Measurements from ENCODE around the gene GTPBP2. TPM values are rescaled to one million over a fixed set of nuclear protein-coding genes. Genes with fewer than 3 reads are reported as not detected.

GTPBP2 gene
- total RNA-seq, 1 experiment from 2014 or later, result 72.2 TPM

DNA sequence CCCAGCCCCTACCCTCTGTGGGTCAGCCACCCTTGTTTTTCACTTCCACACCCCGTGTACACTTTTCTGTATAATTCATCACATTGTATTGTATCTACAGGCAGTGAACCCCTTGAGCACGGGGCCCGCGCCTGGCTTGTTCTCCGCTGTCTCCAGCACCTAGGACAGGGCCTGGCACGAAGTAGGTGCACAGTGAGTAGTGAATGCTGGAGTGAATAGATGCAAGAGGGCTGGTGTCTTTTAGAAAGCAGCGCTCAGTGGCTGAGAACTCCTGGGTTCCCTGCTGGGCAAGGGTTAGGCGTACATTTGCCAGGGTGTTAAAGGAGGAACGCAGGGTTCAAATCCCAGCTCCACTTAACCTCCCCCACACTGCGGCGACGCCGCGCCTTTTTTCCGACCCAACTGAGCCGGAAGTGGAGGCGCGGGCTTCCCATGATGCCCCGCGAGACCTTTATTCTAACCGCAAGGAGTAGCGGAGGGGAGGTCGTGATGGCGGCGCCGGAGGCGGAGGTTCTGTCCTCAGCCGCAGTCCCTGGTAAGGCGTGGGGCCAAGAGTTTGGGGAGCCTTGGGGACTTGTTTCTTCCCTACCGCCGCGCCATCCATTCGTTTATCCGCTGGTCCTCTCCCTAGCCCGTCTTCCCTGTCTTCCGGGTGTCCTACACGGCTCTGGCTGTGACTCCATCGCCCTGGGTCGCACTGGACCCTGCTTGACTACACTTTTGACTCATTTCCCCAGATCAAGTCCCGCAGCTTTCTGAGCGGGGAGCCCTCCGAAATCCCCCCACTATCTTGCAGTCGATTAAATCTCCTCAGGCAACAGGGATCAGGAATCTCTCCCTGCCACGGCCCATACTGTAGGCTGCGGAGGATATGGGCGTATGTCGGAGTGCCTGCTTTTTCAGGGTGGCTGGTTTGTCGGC is 6.6 kb upstream of the GTPBP2 start, which contains the start of gene MAD2L1BP:
TSS of gene MAD2L1BP (plus strand) at position 454 of the 921 bp plus-strand sequence. CDS start at position 490, 36 bp downstream.
- no peak within 1 kb of the TSS for H2BK5ac ChIP-seq (ENCODE audit: insufficient read length, low read length)
- H4K8ac ChIP-seq (replicated peaks; ENCODE audit: insufficient read length, low read depth, low read length), result no peak within 1 kb of the TSS
- DNase-seq, result peak; percentile 80
- H3K79me1 ChIP-seq (ENCODE audit: insufficient read depth, low read depth, low read length, poor library complexity, severe bottlenecking), result peaks cover 3% of the 10 kb centered on the region
- H3K9ac ChIP-seq (ENCODE audit: extremely low read depth, insufficient read length, low read length), result peak within 1 kb of the TSS; percentile 69
- no peak within 1 kb of the TSS for H4K91ac ChIP-seq (ENCODE audit: insufficient read length, low read depth, low read length)
- no peaks in the 10 kb centered on the region for H4K20me1 ChIP-seq (ENCODE audit: control insufficient read depth, insufficient read depth, insufficient read length)
- no peak within 1 kb of the TSS for H4K5ac ChIP-seq (ENCODE audit: insufficient read length, low read depth, low read length)
- peaks cover 11% of the 10 kb centered on the region; the same call in 1 of the 2 replicates for H3K79me2 ChIP-seq (ENCODE audit: insufficient read depth, low read length)
- Mint-ChIP-seq H3K27ac (peak within 1 kb of the TSS; percentile 63 to 97 (median 94); a peak in 6 of 7 replicates), H3K9me3 (no peaks in the 10 kb centered on the region; a peak in 1 of 5 replicates), H3K36me3 (ENCODE audit: insufficient read depth in 1 of 3, low read depth in 3 of 3) (peaks cover 17 to 41% (median 36%) of the 10 kb centered on the region in 3 experiments; a peak in 6 of 7 replicates), H3K4me1 (peaks cover 23 to 27% of the 10 kb centered on the region in 2 experiments), H3K27me3 (ENCODE audit: low read depth) (no peaks in the 10 kb centered on the region), H3K4me3 (peak within 1 kb of the TSS; percentile 94 to 96)
- H2AFZ ChIP-seq (ENCODE audit: low read length), result no peak within 1 kb of the TSS
- H3K23ac ChIP-seq (ENCODE audit: insufficient read length, low read depth, low read length), result no peak within 1 kb of the TSS
- H2BK15ac ChIP-seq (ENCODE audit: low read depth, low read length), result no peak within 1 kb of the TSS
- H3K27me3 ChIP-seq (ENCODE audit: insufficient read depth, low read length), result no peaks in the 10 kb centered on the region
- H3K4me2 ChIP-seq (ENCODE audit: insufficient read depth, insufficient read length, low read length), result peak within 1 kb of the TSS; percentile 93
- peak within 1 kb of the TSS; percentile 50 for H3K18ac ChIP-seq (ENCODE audit: insufficient read length, low read depth, low read length)
- no peak within 1 kb of the TSS for H3K4ac ChIP-seq (ENCODE audit: low read depth, low read length)
- H3K4me1 ChIP-seq (ENCODE audit: insufficient read depth, low read length), result no peaks in the 10 kb centered on the region; the same call in 1 of the 2 replicates
- peak within 1 kb of the TSS; percentile 79; the same call in 1 of the 2 replicates for H3K14ac ChIP-seq (ENCODE audit: insufficient read depth, low read length)
- H3K9me3 ChIP-seq (ENCODE audit: control insufficient read depth, low read depth, low read length), result no peaks in the 10 kb centered on the region
- H2BK12ac ChIP-seq (ENCODE audit: insufficient read length, low read depth, low read length), result no peak within 1 kb of the TSS
- H3K23me2 ChIP-seq (ENCODE audit: insufficient read length, low read depth, low read length, poor library complexity, severe bottlenecking), result peaks cover 6% of the 10 kb centered on the region
- H2BK120ac ChIP-seq (ENCODE audit: low read depth, low read length, poor library complexity, severe bottlenecking), result no peak within 1 kb of the TSS
- H3T11ph ChIP-seq (ENCODE audit: low read length), result no peak within 1 kb of the TSS
- no CpG with 5 or more reads among the region's 48 CpGs for WGBS (ENCODE audit: extremely low coverage, insufficient read length, low lambda C conversion rate)
- no peak within 1 kb of the TSS for H2BK20ac ChIP-seq (ENCODE audit: low read depth, low read length, poor library complexity, severe bottlenecking)
- no peak within 1 kb of the TSS for H2AK5ac ChIP-seq (ENCODE audit: insufficient read length, low read length)
- no peak within 1 kb of the TSS for H3K27ac ChIP-seq (ENCODE audit: insufficient read length, low read depth, low read length)
- H3K56ac ChIP-seq (ENCODE audit: insufficient read length, low read depth, low read length), result no peak within 1 kb of the TSS
- TF ChIP-seq, protein P1, sequence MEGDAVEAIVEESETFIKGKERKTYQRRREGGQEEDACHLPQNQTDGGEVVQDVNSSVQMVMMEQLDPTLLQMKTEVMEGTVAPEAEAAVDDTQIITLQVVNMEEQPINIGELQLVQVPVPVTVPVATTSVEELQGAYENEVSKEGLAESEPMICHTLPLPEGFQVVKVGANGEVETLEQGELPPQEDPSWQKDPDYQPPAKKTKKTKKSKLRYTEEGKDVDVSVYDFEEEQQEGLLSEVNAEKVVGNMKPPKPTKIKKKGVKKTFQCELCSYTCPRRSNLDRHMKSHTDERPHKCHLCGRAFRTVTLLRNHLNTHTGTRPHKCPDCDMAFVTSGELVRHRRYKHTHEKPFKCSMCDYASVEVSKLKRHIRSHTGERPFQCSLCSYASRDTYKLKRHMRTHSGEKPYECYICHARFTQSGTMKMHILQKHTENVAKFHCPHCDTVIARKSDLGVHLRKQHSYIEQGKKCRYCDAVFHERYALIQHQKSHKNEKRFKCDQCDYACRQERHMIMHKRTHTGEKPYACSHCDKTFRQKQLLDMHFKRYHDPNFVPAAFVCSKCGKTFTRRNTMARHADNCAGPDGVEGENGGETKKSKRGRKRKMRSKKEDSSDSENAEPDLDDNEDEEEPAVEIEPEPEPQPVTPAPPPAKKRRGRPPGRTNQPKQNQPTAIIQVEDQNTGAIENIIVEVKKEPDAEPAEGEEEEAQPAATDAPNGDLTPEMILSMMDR (conservative IDR thresholded peaks at IDR 0.05), result no peak
